Hippocampal formation (tissue), 2 donors: Measurements from ENCODE around the gene NME2.
A peak's percentile ranks its signal among the peaks of the same experiment; 100 is the strongest.
"Not testable (repeated sequence)": the region's sequence is repeated elsewhere in the genome, so short reads cannot be mapped to it uniquely, and the experiment has no call there.

Experiments
- DNase-seq, 2 donors: peaks; one replicate each; lab custom pipeline; 2025; lab: John Stamatoyannopoulos, UW

Gene NME2

DNA sequence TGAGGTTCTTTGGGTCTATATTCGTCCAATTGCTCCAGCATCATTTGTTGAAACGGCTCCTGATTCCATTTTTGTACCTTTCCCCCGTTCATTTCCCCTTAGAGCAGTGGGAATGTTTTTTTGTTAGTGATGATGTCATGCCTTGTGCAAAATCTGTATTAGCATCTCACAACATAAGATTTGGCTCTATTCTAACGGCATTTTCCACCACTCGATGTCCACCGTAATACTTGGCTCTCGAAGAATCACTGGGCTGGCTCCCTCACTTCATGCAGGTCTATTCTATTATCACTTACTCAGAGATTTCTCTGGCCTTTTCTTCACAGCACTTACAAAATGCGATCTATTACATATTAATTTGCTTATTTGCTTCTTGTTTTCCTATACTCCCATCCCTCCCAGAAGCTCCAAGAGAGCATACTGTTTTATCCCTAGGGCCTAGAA lies 13.4 kb upstream of the NME2 start:
- DNase-seq, result peak in 1 of 2 donors; percentile 26

DNA sequence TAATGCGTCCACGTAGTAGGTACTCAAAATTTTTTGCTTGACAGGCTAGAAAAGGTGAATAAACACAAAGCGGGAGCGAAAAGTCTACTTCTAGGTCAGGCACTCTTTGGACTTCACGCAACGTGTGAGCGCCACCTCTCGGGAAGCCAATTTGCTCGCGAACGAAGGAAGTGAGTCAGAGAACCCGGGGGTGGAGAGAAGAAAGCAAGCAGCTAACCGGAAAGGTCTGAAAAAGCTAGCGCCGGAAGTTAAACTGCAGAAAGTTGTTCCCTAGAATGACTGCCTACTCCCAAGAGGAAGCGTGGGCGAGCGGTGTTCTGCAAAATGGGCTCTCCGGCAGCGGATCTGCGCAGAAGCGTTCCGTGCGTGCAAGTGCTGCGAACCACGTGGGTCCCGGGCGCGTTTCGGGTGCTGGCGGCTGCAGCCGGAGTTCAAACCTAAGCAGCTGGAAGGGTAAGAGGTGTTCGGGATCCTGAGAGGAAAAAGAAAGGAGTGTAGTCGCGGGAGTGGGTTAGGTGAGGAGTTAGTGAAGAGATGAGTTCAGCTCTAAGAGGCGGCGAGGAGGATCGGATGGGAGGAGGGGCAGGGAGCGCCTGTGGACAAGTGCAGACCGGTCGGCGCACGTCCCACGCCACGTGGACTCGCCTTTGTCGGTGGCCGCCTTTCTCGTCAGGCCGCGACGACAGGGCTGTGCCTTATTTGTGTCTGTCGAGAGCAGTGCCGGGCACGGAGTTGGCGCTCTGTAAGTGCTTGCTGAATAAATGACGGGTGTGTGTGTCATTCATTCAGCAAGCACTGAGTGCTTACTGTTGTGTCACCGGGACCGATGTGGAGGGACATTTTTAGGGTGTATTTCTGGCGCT lies 12.8 kb upstream of the NME2 start, which contains the start of gene NME1:
Gene NME1, plus strand, starts transcription at position 350 of the 863 bp plus-strand sequence. CDS start 2,096 bp downstream, outside the sequence.
- DNase-seq, result peak; percentile 98 to 99

DNA sequence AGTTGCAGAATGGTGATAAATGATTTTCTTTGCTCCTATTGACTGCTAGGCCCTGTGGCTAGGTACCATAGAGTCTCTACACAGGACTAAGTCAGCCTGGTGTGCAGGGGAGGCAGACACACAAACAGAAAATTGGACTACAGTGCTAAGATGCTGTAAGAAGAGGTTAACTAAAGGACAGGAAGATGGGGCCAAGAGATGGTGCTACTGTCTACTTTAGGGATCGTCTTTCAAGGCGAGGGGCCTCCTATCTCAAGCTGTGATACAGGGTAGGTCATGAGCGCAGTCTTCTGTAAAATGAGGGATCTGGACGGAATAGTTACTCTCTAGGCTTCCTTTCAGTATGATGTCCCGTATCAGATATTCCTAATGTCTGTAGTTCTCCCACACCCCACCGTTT lies 12.0 kb upstream of the NME2 start:
- DNase-seq, result no peak

DNA sequence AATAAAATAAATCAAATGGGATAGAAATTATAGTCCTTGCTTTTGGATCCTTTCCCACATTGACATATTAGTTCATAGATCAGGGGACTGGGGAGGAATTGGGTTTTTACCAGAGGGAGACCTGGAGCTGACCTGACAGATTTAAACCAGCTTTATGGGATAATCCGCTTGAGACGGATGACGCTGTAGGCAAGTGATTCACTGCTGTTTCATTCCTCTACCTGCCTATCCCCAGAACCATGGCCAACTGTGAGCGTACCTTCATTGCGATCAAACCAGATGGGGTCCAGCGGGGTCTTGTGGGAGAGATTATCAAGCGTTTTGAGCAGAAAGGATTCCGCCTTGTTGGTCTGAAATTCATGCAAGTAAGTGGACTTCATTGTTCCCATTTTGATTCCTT lies 10.8 kb upstream of the NME2 start:
- DNase-seq, result no peak

DNA sequence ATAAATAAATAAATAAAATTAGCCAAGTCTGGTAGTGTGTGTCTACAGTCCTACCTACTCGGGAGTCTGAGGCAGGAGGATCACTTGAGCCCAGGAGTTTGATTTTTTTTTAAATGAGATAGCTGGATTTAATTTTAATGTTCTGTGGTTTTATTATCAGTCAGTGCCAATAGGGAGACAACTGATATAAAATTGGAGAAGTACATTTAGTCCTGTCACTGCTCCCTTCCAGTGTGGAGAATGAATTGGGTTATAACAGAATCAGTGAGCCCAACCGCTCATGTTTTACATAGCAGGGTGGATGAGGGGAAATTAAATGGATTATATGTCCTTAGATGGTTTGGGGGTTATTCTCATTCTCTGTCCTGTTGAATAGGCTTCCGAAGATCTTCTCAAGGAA lies 6.6 kb upstream of the NME2 start:
- no peak for DNase-seq

DNA sequence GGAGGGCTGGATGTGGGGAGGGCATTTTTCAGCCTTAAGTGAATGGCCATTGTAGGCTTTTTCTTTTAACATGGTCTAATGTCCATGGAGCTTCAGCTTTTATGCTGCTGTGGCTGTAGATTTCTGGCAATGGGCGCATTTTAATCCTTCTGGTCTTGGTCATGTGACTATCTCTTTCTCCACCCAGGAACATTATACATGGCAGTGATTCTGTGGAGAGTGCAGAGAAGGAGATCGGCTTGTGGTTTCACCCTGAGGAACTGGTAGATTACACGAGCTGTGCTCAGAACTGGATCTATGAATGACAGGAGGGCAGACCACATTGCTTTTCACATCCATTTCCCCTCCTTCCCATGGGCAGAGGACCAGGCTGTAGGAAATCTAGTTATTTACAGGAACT lies 4.7 kb upstream of the NME2 start:
- DNase-seq, result no peak

DNA sequence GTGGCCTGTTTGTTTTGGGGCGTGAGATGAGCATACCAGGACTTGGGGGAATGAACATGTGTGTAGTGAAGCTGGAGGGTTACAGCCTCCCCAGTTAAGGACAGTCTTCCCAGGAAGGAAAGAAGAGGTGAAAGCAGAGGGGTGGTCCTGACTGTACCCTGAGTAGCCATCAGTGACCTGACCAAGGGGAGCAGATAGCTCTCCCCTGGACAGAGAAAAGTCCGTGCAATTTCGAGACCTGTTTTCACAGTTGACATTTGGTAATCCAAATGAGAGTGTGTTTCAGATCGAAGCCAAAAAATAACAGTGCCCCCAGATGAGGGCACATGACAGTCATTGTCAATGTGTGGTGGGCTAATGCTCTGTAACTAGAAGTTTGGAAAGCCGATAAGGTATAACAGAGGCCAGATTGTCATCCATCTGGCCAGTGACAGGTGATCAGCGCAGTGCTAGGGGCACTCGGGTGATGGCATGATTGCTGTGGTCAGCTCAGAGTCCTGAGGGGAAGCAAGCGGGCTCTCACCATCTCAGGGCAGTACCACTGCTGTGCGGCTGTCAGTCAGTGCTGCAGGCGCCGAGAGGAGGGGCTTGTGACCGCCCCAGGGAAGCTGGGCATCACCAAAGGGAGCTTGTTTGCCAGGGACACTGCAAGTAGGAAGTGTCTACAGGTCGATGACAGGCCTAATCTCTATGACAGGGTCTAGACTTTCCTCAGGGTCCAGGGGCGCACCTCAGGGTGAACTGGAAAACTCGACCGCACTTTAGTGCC lies 1.1 kb upstream of the NME2 start:
- DNase-seq, result no peak

DNA sequence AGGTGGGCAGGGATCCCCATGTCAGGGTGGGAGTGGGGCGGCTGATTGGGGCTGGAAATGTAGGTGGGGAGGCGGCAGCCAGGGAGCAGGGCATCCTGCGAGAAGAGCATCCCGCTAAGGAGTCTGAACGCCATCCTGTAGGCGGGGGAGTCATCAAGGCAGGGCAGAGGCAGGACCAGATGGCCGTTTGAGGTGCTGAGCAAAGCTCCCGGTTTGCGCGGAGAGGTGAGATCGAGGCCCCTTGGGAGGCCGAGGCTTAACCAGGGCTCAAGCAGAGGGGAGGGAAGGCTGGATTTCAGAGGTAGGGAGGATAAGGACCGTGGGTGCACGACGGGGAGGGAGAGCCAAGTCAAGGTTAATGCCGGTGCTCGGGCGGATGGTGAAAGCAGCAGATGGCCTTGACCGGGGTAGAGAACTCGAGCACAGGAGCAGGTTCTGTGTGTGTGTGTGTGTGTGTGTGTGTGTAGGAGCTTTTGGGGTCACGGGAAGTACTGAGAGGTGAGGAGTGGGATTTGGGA lies 472 bp upstream of the NME2 start:
- no peak for DNase-seq

DNA sequence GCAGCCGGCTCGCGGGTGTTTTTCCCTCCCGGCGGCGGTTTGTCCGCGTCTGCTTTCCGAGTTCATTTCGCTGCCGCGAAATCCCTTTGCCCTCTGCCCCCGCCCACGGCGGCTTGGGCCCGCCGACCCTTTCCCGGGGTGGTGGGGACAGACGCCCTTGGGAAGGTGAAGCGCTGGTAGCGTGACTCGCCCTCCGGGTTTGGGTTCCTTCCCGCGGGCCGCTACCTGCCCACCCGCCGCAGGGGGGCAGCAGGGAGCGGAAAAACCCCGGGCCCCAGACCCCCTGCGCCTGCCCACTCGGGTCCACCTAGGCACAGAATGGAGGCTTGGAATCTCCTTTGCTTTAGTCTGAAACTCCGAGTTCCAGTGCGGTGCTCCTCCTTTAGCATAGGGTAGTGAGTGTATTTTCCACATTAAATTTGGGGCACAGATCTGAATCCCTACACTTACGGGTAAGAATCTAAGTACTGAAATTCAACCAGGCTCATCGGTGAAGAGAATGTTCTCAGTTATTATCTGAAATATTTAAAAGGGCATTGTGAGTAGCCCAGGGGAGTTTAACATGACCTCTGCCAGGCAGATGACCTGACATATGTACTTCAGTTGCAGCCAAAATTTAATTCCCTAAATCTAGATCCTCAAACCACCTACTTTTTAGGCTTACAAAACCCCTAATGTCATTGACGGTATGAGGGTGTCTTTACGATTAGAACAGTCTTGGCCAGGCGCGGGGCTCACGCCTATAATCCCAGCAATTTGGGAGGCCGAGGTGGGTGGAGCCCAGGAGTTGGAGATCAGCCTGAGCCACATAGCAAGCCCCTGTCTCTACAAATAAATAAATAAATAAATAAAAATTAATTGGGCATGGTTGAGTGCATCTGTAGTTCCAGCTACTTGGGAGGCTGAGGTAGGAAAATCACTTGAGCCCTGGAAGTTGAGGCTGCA lies 1.0 kb downstream of the NME2 start:
- DNase-seq, result no peak

DNA sequence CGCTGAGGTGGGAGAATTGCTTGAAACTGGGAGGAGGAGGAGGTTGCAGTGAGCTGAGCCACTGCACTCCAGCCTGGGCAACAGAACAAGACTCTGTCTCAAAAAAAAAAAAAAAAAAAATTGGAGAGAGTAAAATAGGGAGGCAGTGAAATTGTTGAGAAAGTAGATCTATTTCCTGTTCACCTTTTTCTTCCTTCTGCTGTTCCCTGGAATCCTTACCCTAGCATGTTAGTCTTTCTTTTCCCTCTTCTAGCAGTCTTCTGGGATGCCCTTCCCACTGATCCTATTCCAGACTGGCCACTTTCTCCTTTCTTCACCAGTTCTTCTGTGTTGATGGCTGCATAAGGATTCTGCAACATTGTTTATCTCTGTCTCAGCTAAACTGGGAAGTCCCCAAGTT lies 3.1 kb downstream of the NME2 start:
- DNase-seq, result no peak

DNA sequence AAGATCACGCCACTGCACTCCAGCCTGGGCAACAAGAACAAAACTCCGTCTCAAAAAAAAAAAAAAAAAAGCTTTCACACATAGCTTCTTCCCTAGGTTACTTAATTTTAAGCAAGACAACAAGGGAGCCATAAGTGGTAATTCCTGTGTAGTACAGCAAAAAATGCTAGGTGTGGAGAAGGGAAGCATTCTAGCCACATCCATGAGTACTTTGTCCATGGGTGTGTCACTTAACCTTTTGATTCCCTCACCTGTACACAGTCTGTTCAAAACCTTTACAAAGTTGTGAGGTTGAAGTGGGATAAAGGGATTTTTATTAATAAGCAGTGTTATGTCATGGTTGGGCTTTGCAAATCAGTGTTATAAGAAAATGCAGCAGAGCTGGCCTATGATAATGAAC lies 4.5 kb downstream of the NME2 start:
- DNase-seq, result no peak

DNA sequence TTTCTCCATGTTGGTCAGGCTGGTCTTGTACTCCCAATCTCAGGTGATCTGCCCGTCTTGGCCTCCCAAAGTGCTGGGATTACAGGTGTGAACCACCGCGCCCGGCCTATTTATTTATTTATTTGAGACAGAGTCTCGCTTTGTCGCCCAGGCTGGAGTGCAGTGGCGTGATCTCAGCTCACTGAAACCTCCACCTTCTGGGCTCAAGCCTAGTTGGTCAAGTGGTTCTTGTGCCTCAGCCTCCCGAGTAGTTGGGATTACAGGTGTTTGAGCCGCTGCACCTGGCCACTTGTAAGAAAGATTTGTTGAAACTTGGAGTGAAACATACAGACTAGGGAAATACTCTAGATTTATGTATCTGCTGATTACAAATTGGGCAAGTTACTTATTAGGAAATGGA lies 5.8 kb downstream of the NME2 start:
- not testable (repeated sequence) for DNase-seq

DNA sequence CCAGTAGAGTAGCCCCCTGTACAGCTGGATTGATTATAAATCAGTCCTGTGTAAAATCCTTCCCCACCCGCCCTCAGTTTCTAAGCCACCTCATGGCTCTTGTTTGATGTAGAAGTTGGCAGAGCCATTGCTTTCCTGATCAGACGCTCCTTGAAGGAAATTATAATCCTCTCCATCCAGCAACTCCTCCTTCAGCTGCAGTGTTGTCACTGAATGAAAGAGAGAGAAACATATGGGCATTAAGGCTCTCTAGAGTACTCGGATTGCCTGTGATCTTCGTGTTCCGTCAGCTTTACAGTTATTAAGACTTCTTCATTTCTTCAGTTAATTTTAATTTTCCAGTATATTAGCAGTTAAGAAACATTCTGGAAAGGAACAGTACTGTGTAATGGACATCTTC lies 14.3 kb downstream of the NME2 start:
- DNase-seq, result no peak

DNA sequence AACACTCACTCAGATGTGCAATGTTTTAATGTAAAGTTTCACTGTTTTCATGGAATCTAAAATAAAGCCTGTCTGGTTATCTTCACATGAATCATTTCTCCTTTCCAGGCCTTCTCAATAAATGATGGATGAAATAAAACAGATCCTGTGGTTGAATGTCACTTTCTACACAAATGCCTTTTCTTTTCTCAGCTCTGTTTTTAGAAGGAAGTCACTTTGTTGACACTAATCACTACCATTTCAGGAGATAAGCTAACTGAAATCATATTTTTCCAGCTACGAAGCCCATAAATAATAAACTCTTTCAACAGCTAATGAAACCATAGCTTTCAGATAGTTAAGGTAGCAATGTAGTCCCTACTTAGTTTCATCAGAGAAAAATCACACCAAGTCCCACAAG lies 17.9 kb downstream of the NME2 start:
- no peak for DNase-seq

DNA sequence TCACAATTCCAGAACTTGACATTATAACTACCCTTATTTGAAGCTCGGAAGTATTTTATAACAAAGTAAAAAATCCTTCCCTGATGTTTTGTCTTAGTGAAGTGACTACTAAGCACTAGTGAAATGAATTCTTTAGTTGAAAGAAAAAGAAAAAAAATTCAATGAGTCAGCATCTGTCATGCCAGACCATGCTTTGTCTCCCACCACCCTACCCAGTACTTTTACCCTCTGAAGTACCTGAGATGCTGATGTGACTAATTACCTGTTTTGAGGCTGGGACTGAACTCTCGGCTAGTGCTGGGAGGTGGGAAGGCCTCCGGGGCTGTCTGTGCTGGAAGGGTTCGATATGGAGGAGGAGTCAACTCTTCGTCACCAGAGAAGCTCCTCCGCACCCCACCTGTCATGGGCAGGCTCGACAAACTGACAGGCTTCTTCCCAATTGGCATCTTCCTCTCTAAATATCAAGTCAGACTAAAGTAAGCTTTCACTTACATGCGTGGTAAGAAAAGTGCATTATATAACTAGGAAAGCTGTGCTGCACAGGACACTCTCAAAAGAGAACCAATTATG lies 19.6 kb downstream of the NME2 start:
- no peak for DNase-seq

DNA sequence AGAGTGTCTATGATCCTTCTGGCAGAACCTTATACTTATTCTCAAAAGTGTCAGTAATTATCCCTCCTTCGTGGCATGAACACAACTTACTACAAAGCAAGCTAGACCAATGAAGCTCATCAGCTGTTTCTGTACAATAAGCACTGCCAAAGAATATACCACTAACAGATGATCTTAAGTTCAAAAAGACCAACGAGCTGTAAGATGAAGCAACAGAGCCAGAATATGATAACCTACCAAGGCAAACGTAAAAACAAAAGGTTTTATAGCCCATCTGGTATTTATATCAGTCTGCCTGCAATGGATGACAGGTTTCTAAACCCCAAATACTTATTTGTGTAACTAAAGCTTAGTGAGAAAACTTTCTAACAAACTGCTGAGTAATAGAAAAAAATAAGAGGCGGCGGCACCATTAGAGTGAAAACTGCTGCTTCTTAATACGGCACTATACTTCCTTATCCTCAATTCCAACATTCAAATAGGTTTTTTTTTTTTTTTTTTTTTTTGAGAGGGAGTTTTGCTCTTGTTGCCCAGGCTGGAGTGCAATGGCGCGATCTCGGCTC lies 22.1 kb downstream of the NME2 start:
- DNase-seq, result no peak

DNA sequence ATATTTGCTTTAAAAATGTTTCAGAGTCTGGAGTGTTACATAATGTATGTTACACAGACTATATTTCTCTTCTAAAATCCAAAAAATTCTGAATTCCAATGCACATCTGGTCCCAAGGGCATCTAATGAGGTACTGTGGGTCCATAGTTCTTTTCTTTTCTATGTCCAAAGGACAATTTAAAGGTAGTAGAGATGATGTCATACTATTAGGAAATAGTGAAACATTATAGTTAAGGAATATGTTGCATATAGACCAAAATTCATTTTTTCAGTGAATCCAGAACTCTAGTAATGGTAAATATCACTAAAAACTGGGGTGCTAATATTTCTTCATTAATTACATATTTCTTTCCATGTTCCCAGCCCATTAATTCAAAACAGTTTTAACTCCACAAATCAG lies 23.0 kb downstream of the NME2 start:
- DNase-seq, result no peak

DNA sequence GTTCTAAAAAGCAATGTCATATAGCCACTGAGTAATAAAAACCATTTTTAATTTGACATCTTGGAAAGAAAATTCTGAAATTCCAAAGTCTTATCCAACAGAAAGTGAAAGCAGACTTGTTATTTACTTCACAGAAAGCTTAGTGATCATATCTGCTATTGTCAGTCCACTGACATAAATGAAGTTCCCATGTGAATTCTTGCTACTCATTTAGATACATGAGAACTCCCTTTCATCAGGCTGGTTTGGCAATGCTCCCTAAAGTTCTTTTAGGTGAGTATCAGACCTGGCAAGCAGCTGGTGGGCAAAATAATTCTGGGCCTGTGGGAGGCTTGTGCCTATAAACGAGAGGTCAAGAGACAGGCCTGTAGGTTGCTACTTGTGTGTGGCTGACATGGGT lies 23.4 kb downstream of the NME2 start:
- DNase-seq, result no peak

DNA sequence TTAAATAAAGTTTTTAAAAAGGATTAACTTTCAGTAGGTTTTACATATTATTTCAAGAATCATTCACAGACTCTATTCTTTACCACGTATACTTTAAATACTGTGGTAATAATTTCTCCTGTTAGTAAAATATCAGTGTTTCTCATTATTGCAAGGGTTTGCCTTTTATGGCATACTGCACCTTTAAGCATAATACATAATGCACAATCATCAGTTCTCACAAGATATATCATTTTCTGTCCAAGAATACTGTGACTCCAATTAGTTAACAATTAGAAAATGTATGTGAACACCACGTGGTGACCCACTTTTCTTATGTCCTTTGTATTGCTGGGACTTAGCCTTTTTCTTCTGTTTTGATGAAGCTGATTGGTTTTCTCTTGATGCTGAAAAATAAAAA lies 25.7 kb downstream of the NME2 start:
- DNase-seq, result no peak

DNA sequence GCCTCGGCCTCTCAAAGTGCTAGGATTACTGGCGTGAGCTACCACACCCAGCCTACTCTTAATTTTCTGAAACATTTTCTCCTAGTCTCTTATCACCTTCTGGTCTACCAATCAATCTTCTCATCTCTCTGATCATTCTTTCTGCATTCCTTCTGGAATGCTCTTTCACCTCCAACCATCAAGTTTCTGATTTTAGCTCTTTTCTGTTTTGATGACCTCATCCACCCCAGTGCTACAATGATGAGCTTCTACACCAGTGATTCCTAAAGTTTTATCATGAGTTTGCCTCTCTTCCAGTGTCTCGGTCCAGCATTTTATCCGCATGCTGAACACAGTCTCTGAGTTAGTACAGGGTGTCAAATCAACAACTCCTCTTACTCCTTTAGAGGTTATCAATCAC lies 31.5 kb downstream of the NME2 start:
- no peak for DNase-seq

DNA sequence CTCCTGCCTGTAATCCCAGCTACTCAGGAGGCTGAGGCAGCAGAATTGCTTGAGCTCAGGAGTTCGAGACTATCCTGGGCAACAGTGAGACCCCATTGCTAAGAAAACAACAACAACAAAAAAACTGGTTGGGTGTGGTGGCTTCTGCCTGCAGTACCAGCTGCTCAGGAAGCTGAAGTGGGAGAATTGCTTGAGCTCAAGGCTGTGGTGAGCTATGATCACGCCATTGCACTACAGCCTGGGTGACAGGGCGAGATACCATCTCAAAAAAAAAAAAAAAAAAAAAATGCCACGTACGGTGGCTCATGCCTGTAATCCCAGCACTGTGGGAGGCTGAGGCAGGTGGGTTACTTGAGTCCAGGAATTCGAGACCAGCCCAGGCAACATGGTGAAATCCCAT lies 34.1 kb downstream of the NME2 start:
- DNase-seq, result no peak
